WI38 (cell line): ENCODE measurements around the gene SSMEM1.

Experiments used
- H3K4me3 ChIP-seq: 2 replicates; pipeline ENCODE4 v1.5.1; 2011; ENCODE audit warnings: low read depth, mild to moderate bottlenecking, control low read depth, low read length
- TF ChIP-seq, protein P1 (sequence below): IDR thresholded peaks from 2 replicates; pipeline ENCODE4 v1.5.1; 2012; ENCODE audit warnings: low read depth, mild to moderate bottlenecking, control low read depth, low read length

SSMEM1 gene

DNA sequence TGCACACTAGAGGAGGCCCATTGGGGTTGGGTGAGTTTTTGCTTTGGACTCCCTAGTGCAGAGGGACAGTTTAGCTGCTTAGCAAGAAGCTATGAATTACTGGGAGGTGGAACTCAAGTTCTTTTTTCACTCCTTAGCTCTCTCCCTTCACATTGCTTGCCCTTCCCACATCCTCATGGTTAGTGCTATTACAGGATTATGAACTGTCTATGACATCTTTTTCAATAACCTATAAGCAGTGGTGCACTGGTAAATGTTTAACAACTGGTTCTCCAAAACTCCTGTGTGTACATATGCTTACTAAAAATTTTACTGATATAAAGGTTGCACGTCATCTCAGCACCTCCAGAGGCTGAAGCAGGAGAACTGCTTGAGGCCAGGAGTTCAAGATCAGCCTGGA lies 6.2 kb downstream of the SSMEM1 start:
- H3K4me3 ChIP-seq: no peak overlapping the region
- TF ChIP-seq, protein P1, sequence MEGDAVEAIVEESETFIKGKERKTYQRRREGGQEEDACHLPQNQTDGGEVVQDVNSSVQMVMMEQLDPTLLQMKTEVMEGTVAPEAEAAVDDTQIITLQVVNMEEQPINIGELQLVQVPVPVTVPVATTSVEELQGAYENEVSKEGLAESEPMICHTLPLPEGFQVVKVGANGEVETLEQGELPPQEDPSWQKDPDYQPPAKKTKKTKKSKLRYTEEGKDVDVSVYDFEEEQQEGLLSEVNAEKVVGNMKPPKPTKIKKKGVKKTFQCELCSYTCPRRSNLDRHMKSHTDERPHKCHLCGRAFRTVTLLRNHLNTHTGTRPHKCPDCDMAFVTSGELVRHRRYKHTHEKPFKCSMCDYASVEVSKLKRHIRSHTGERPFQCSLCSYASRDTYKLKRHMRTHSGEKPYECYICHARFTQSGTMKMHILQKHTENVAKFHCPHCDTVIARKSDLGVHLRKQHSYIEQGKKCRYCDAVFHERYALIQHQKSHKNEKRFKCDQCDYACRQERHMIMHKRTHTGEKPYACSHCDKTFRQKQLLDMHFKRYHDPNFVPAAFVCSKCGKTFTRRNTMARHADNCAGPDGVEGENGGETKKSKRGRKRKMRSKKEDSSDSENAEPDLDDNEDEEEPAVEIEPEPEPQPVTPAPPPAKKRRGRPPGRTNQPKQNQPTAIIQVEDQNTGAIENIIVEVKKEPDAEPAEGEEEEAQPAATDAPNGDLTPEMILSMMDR: no peak

DNA sequence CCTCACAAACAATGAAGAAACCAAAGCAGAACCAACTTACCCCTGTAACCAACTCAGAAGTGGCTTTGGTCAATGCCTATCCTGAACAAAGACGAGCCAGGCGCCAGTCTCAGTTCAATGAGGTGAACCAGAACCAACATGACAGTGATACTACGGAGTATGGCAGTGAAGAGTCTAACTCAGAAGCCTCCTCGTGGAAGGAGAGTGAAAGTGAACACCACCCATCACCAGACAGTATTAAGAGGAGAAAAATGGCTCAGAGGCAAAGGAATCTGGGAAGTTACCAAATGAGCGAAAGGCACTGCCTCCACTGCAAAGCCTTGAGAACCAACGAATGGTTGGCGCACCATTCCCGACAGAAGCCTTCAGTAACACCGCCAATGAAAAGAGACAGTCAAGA lies 8.4 kb downstream of the SSMEM1 start:
- H3K4me3 ChIP-seq: no peak overlapping the region
- TF ChIP-seq, protein P1: no peak

DNA sequence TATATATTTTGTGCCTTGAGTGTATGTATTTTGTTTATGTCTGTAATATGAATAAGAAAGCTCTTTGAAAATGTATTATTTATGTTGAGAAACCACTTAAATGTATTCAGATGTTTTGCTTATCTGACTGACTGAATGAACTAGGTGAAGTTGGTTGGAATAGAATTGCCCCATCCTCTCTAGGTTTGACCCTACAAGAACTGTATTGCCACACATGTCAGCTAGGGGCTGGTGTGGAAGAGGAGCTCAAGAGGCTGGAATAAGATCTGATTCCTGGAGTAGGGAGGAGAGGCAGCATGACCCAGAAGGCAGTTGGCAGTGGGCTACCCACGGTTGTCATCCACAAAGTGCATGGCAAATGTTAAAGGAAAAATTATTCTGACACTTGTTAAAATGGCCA lies 9.1 kb downstream of the SSMEM1 start:
- TF ChIP-seq, protein P1: no peak

DNA sequence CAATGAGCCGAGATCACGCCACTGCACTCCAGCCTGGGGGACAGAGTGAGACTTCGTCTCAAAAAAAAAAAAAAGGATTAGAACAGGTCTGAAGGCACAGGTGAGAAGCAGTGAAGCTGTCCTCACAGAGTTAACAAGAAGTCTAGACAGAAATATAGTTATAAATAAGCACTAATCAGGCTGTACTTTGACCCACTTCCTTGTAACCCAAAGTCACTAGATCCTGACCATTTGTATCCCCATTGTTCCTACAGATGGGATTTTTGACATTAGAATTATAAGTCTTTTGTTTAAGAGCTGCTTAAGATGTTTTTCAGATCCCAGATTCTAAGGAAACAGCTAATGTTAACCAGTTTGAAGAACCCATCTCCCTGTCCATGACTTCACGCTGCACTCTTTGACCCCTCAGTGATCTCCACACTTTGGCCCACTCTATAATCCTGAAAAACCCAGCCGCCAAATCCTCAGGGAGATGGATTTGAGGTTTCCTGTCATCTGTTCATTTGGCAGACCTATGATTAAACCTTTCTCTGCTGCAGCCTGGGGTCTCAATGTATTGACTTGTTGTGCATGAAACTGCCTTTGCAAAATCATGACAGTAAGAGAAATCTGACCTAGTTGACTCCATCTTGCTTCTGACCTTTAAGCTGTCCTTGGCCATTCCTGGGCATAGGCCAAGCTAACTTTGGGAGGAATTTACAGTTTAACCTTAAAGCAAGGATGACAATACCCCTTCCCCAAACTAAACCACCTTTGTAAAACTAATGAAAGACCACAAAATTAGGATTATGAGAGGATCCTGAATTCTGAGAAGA lies 11.4 kb downstream of the SSMEM1 start:
- no peak overlapping the region for H3K4me3 ChIP-seq
- TF ChIP-seq, protein P1: no peak

More for the DNA sequence above, 9.1 kb downstream of the SSMEM1 start:
- no peak overlapping the region for H3K4me3 ChIP-seq

DNA sequence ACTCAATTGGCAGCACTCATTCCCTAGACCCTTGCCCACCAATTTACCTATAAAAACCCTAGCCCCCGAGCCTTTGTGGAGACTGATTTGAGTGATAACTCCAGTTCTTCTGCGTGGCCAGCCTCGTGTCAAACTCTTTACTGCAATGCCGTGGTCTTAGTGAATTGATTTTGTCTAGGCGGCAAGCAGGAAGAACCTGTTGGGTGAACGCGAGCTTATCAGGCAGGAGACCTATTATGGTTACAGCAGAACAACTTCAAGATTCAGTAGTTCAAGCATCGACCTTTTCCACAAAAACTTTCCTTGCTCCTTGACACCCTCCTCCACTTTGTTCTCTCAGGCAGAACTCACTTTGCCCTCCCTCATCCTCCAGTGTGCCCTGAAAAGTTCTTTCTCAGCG lies 12.2 kb downstream of the SSMEM1 start:
- H3K4me3 ChIP-seq: no peak overlapping the region
- TF ChIP-seq, protein P1: no peak

DNA sequence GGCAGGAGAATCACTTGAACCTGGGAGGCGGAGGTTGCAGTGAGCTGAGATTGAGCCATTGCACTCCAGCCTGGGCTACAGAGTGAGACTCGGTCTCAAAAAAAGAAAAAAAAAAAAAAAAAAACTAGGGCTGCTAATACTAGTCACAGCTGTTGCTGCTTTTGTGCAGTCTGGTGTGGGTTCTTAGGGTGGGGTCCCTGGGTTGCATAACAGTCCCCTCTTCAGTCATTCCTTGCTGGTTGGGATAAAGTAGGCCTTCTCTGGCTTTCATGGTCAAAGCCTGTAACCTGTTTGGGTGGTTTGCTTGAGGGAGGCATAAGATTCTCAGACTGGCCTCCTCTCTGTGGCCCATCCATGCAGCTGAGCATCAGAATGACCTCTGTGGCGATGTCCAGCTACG lies 14.1 kb downstream of the SSMEM1 start:
- TF ChIP-seq, protein P1: no peak
- no peak overlapping the region for H3K4me3 ChIP-seq

DNA sequence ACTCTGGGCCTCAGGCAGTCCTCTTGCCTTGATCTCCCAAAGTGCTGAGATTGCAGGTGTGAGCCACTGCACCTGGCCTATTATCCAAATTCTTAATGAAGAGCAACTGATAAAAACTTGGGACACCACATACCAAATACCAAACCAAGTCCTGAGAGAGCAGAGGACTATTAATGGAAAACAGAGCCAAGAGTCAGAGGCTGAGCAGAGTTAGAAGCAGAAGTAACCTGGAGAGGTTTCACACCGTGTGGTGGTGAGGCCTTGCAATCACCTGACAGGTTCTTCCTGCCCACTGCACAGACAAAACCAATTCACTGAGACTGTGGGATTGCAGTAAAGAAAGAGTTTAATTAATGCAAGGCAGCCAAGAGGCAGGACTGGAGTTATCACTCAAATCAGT lies 16.0 kb downstream of the SSMEM1 start:
- no peak overlapping the region for H3K4me3 ChIP-seq
- TF ChIP-seq, protein P1: no peak
